ENCODE results near the gene TMEM225B. TPM values are rescaled to one million over a fixed set of nuclear protein-coding genes. Genes with fewer than 3 reads are reported as not detected.

The TMEM225B gene
- total RNA-seq, 1 donor from 2014 or later, result 0.30 TPM

DNA sequence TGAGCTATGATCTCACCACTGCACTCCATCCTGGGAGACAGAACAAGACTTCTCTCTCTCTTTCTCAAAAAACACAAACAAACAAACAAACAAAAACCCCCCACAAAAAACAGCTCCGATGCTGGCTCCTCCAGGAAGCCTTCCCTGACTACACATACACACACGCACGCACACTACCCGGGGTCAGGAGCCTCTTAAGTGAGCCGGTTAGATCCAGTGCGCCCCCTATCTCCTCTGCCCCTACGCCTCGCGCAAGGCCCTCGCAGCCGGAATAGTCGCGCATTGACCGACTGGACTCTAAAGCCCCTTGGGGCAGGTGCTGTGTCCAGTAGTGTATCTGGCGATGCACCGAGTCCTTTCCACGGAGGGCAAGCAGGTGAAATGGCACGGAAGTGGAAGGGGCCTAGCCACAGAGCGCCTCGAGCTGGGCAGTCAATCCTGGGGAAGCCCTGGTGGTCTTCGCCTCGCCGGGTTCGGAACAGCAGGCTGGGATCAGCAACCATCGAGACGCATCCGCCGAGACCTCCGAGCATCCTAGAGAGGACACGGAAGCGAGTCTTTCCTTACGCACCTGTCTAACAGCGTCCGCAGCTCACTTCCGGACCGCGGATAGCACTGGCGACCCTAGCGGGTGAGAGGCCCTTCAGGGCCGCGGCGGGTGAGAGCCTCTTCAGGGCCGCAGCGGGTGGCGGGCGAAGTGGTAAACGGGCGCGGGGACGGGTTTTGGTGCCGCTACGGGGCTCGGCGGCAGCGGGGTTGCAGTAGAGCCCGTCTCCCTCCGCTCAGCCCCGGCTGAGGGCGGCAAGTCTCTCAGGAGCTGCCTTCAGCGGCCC lies 18.5 kb downstream of the TMEM225B start, which contains the start of gene ZSCAN25:
Gene ZSCAN25, plus strand, starts transcription at position 588 of the 833 bp plus-strand sequence. CDS start 2,661 bp downstream, outside the sequence.
- ATAC-seq, result peak; percentile 99
- peaks cover 14% of the 10 kb centered on the region for H3K4me1 ChIP-seq
- H3K9me3 ChIP-seq, result no peaks in the 10 kb centered on the region
- H3K4me3 ChIP-seq, result peak within 1 kb of the TSS; percentile 98
- H3K27me3 ChIP-seq (ENCODE audit: low read depth), result no peaks in the 10 kb centered on the region
- peak; percentile 94 for DNase-seq
- H3K36me3 ChIP-seq, result peaks cover 33% of the 10 kb centered on the region
- TF ChIP-seq CTCF (IDR thresholded peaks at IDR 0.05), result peak; percentile 40
- intact Hi-C loops (cut with DNase I), result no loop called here
- peak within 1 kb of the TSS; percentile 88 for H3K27ac ChIP-seq

- Histone ChIP-seq H3K4me1 (peaks cover 14% of the 10 kb centered on the region), H3K27me3 (ENCODE audit: low read depth) (no peaks in the 10 kb centered on the region), H3K9me3 (no peaks in the 10 kb centered on the region), H3K4me3 (peak overlapping the region; percentile 98), H3K27ac (peak overlapping the region; percentile 88), H3K36me3 (peaks cover 40% of the 10 kb centered on the region)
- ATAC-seq, result no peak
- intact Hi-C loops (cut with DNase I), result no loop called here
- no peak for DNase-seq
- no peak for TF ChIP-seq CTCF (IDR thresholded peaks at IDR 0.05)
These were observed 19.2 kb downstream of the TMEM225B start for GRCh38 chr7:99617192-99617781.

DNA sequence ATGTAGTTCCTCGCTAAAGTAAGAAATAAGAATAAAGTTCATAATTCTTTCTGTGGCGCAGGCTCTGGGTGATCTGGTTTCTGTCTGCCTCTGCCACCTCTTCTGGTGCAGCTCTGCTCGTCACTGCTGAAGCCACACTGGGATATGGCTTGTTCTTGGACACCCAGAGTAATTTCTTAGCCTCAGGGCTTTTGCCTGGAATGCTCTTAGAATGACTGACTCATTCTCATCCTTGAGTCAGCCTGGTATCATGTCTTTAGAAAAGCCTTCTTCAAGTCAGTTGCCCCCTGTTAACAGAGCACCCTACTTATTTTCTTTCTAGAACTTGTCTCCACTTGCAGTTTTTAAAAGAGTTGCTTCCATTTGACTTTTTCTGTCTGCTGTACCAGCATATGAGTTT lies 20.7 kb downstream of the TMEM225B start:
- intact Hi-C loops (cut with DNase I), result no loop called here
- ATAC-seq (no peak), DNase-seq (no peak)
- Histone ChIP-seq H3K27ac (no peak overlapping the region), H3K9me3 (no peaks in the 10 kb centered on the region), H3K4me3 (no peak overlapping the region), H3K4me1 (peaks cover 14% of the 10 kb centered on the region), H3K27me3 (ENCODE audit: low read depth) (no peaks in the 10 kb centered on the region), H3K36me3 (peaks cover 54% of the 10 kb centered on the region)
- TF ChIP-seq CTCF (IDR thresholded peaks at IDR 0.05), result no peak

GRCh38 chr7:99619571-99620130 lies 21.6 kb downstream of the TMEM225B start:
- no peaks in the 10 kb centered on the region for H3K27me3 ChIP-seq (ENCODE audit: low read depth)
- no peak for ATAC-seq
- intact Hi-C loops (cut with DNase I), result no loop called here
- peaks cover 64% of the 10 kb centered on the region for H3K36me3 ChIP-seq
- H3K4me3 ChIP-seq, result no peak overlapping the region
- no peak overlapping the region for H3K27ac ChIP-seq
- DNase-seq, result no peak
- H3K9me3 ChIP-seq, result no peaks in the 10 kb centered on the region
- TF ChIP-seq CTCF (IDR thresholded peaks at IDR 0.05), result no peak
- H3K4me1 ChIP-seq, result peaks cover 14% of the 10 kb centered on the region

GRCh38 chr7:99621271-99621670 lies 23.2 kb downstream of the TMEM225B start:
- TF ChIP-seq CTCF (IDR thresholded peaks at IDR 0.05), result no peak
- no peak for ATAC-seq
- H3K27ac ChIP-seq, result no peak overlapping the region
- peaks cover 10% of the 10 kb centered on the region for H3K4me1 ChIP-seq
- peaks cover 80% of the 10 kb centered on the region for H3K36me3 ChIP-seq
- no peaks in the 10 kb centered on the region for H3K27me3 ChIP-seq (ENCODE audit: low read depth)
- intact Hi-C loops (cut with DNase I), result no loop called here
- H3K4me3 ChIP-seq, result no peak overlapping the region
- H3K9me3 ChIP-seq, result no peaks in the 10 kb centered on the region
- DNase-seq, result no peak

Data from lower lobe of right lung (tissue), 2 donors.